KMS-11 (cell line): ENCODE data around the gene PDXK.

Experiments used
- H2AFZ ChIP-seq: fragments of 200-600 bp; sonication (generic); 2 replicates; pipeline ENCODE4 v1.6.1; 2016; ENCODE audit warnings: antibody characterized with exemption, mixed run types, low read depth
- H3K27ac ChIP-seq: fragments of 200-600 bp; sonication (generic); 2 replicates; pipeline ENCODE4 v1.6.1; 2016; ENCODE audit warnings: mild to moderate bottlenecking, mixed run types
- H3K27me3 ChIP-seq: fragments of 200-600 bp; sonication (generic); 2 replicates; pipeline ENCODE4 v1.6.1; 2017; ENCODE audit warnings: mild to moderate bottlenecking, low read depth, mixed run types, moderate library complexity; ENCODE audit not compliant: insufficient read depth
- H3K36me3 ChIP-seq: fragments of 200-600 bp; sonication (generic); 2 replicates; pipeline ENCODE4 v1.6.1; 2017; ENCODE audit warnings: mild to moderate bottlenecking, mixed run types; ENCODE audit not compliant: insufficient read depth
- H3K4me1 ChIP-seq: fragments of 200-600 bp; sonication (generic); 2 replicates; pipeline ENCODE4 v1.6.1; 2016; ENCODE audit warnings: mild to moderate bottlenecking, low read depth, mixed run types; ENCODE audit not compliant: poor library complexity, severe bottlenecking
- H3K4me2 ChIP-seq: fragments of 200-600 bp; sonication (generic); 2 replicates; pipeline ENCODE4 v1.7.0; 2016; ENCODE audit warnings: mild to moderate bottlenecking, mixed run types
- H3K4me3 ChIP-seq: fragments of 200-600 bp; sonication (generic); IDR thresholded peaks from 2 replicates; pipeline ENCODE4 v1.6.1; 2017; ENCODE audit warnings: low read depth, low read length, mixed read lengths; ENCODE audit not compliant: insufficient read depth
- H3K79me2 ChIP-seq: fragments of 200-600 bp; sonication (generic); 2 replicates; pipeline ENCODE4 v1.6.1; 2016; ENCODE audit warnings: low read depth, mixed run types; ENCODE audit not compliant: insufficient read depth
- H3K9ac ChIP-seq: fragments of 200-600 bp; sonication (generic); 2 replicates; pipeline ENCODE4 v1.6.1; 2016; ENCODE audit warnings: mild to moderate bottlenecking, mixed run types
- H4K20me1 ChIP-seq: fragments of 200-600 bp; sonication (generic); 2 replicates; pipeline ENCODE4 v1.6.1; 2016; ENCODE audit warnings: mild to moderate bottlenecking, mixed run types; ENCODE audit not compliant: insufficient read depth
- CTCF ChIP-seq: fragments of 200-600 bp; sonication (generic); conservative IDR thresholded peaks from 2 replicates; pipeline ENCODE4 v1.6.1; 2017; ENCODE audit warnings: low read depth, mild to moderate bottlenecking, antibody characterized with exemption, low read length, moderate library complexity, mixed read lengths

The PDXK gene

GRCh38 chr21:43748622-43749021 is 29.7 kb downstream of the PDXK start:
- Histone ChIP-seq H3K27me3 (no peaks in the 10 kb centered on the region), H3K27ac (no peak overlapping the region), H3K4me3 (no peak overlapping the region), H3K79me2 (no peaks in the 10 kb centered on the region), H4K20me1 (no peaks in the 10 kb centered on the region), H3K9ac (no peak overlapping the region), H3K4me1 (no peaks in the 10 kb centered on the region), H2AFZ (no peak overlapping the region), H3K4me2 (no peak overlapping the region), H3K36me3 (peaks cover 5% of the 10 kb centered on the region; the same call in 1 of the 2 replicates)
- no peak for TF ChIP-seq CTCF

- Histone ChIP-seq H3K9ac (no peak overlapping the region), H3K4me1 (no peaks in the 10 kb centered on the region), H3K4me3 (no peak overlapping the region), H3K4me2 (no peak overlapping the region), H3K36me3 (peaks cover 5% of the 10 kb centered on the region; the same call in 1 of the 2 replicates), H2AFZ (no peak overlapping the region), H3K27ac (no peak overlapping the region), H3K27me3 (no peaks in the 10 kb centered on the region), H3K79me2 (no peaks in the 10 kb centered on the region), H4K20me1 (no peaks in the 10 kb centered on the region)
- TF ChIP-seq CTCF, result no peak
Measured at GRCh38 chr21:43749651-43750262, 30.8 kb downstream of the PDXK start.

GRCh38 chr21:43750339-43751033 is 31.6 kb downstream of the PDXK start:
- H3K9ac ChIP-seq, result no peak overlapping the region
- H3K27me3 ChIP-seq, result no peaks in the 10 kb centered on the region
- H3K36me3 ChIP-seq, result peaks cover 5% of the 10 kb centered on the region; the same call in 1 of the 2 replicates
- TF ChIP-seq CTCF, result no peak
- H2AFZ ChIP-seq, result no peak overlapping the region
- no peak overlapping the region for H3K27ac ChIP-seq
- H4K20me1 ChIP-seq, result no peaks in the 10 kb centered on the region
- H3K4me3 ChIP-seq, result no peak overlapping the region
- no peaks in the 10 kb centered on the region for H3K4me1 ChIP-seq
- no peak overlapping the region for H3K4me2 ChIP-seq
- no peaks in the 10 kb centered on the region for H3K79me2 ChIP-seq

GRCh38 chr21:43751955-43752591 is 33.1 kb downstream of the PDXK start:
- Histone ChIP-seq H3K9ac (no peak overlapping the region), H3K4me3 (no peak overlapping the region), H3K4me2 (no peak overlapping the region)

More at GRCh38 chr21:43751955-43752591, 33.1 kb downstream of the PDXK start:
- Histone ChIP-seq H2AFZ (no peak overlapping the region), H3K79me2 (no peaks in the 10 kb centered on the region), H3K27me3 (no peaks in the 10 kb centered on the region), H3K36me3 (no peaks in the 10 kb centered on the region; the same call in 1 of the 2 replicates), H3K27ac (no peak overlapping the region), H4K20me1 (no peaks in the 10 kb centered on the region), H3K4me1 (no peaks in the 10 kb centered on the region)
- no peak for TF ChIP-seq CTCF
